Vagina (tissue), 2 donors: Measurements from ENCODE around the gene UBE2U. TPM values are rescaled to one million over a fixed set of nuclear protein-coding genes. Genes with fewer than 3 reads are reported as not detected.

Source experiments
- DNase-seq, 2 donors: peaks; one replicate each; pipeline ENCODE4 v3.0.0-alpha.2; 2017; ENCODE audit errors: extremely low spot score in 2 of 2
- H3K27ac ChIP-seq: fragments of 200-600 bp; sonication (generic); one replicate; pipeline ENCODE4 v1.5.1; 2019
- H3K27me3 ChIP-seq: fragments of 200-600 bp; sonication (generic); one replicate; pipeline ENCODE4 v1.5.1; 2019
- H3K36me3 ChIP-seq, 2 donors: fragments of 200-600 bp; sonication (generic); one replicate each; pipeline ENCODE4 v1.5.1; 2017 to 2019
- H3K4me1 ChIP-seq: fragments of 200-600 bp; sonication (generic); one replicate; pipeline ENCODE4 v1.5.1; 2019
- H3K4me3 ChIP-seq, 2 donors: fragments of 200-600 bp; sonication (generic); 1 replicate in 1 of 2; 2 replicates in 1 of 2; pipeline ENCODE4 v1.5.1; 2016 to 2019
- H3K9me3 ChIP-seq: fragments of 200-600 bp; sonication (generic); one replicate; pipeline ENCODE4 v1.5.1; 2019
- POLR2A ChIP-seq, 2 donors: fragments of 450-650 bp; IDR thresholded peaks; one replicate each; pipeline ENCODE4 v1.6.1; 2017; ENCODE audit warnings: antibody characterized with exemption in 2 of 2, mild to moderate bottlenecking in 2 of 2, moderate library complexity in 2 of 2
- POLR2AphosphoS5 ChIP-seq, 2 donors: sonication (generic); formaldehyde crosslinking; IDR thresholded peaks; one replicate each; pipeline ENCODE4 v1.9.0; 2017; ENCODE audit warnings: antibody characterized with exemption in 2 of 2, mild to moderate bottlenecking in 2 of 2, low read depth in 1 of 2; ENCODE audit not compliant: insufficient read depth in 1 of 2
- intact Hi-C: fragments of 100-400 bp; cut with DNase I; formaldehyde crosslinking; loops from one replicate; pipeline ENCODE4 v1.15.1; 2023
- total RNA-seq: library from RNA; depleted of rRNA; stranded (reverse); fragments of >200 nt; gene quantifications from one replicate; pipeline ENCODE4 v1.2.3, GENCODE V29; 2016
- TF ChIP-seq, protein P1 (sequence below), 3 experiments: fragments of 450-650 bp in 2 of 3; fragments of 200-600 bp in 1 of 3; sonication (generic) in 1 of 3; IDR thresholded peaks; one replicate each; pipeline ENCODE4 v1.5.1; 2017 to 2019; ENCODE audit warnings: antibody characterized with exemption in 3 of 3, mild to moderate bottlenecking in 2 of 3, moderate library complexity in 2 of 3

The UBE2U gene
- total RNA-seq, 1 donor from 2014 or later, result not detected

DNA sequence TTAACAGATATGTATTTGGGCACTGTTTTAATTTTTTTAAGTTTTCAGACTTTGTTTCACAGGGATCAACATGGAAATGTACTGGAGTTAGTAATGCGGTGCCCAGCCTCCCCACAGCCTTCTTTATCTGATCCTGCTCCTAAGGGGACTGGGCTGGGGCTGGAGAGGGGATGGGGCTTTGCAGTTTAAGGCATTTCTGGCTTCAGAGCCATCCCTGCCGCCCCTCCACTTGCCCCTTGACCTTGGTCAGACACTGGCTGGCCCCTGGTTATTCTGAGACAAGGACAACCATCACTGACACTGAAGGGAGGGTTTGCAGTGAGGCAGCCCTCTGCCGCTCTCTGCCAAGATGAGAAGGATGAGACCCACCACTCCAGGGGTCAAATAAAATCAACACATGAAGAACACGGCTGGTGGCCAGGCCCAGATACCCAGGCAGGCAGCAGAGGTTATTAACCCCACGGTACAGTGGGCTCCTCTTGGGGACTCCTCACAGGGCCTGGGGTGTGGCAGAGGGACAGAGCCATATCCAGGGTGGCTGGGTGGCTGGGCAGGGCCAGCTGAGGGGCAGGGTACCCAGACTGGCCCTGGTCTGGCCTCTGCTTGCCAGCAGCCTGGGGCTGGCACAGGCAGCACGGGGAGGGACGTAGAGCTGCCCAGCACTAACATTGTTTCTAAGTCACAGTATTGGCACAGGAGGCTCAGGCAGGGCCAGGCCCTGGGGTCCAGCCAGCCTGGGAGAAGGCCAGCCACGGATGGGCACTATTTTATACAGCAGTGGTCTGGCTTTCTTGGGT, 7.2 kb upstream of the UBE2U start:
- DNase-seq, result no peak

DNA sequence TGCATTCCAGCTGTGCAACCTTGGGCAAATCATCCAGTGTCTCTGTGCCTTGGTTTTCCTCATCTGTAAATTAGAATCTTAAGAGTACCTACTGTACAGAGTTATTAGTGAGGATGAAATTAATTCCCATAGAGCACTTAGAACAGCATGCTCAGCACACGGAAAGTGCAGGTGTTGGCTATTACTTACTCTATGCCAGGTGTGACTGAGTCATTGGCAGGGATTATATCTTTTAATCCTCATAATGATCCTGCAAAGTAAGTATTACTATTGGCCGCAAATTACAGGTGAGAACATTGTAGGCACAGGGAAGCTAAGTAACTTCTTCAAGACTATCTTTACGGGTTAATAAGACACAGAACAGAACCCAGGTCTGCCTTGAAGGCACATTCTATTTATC, 6.3 kb upstream of the UBE2U start:
- no peak for DNase-seq
- TF ChIP-seq, protein P1, sequence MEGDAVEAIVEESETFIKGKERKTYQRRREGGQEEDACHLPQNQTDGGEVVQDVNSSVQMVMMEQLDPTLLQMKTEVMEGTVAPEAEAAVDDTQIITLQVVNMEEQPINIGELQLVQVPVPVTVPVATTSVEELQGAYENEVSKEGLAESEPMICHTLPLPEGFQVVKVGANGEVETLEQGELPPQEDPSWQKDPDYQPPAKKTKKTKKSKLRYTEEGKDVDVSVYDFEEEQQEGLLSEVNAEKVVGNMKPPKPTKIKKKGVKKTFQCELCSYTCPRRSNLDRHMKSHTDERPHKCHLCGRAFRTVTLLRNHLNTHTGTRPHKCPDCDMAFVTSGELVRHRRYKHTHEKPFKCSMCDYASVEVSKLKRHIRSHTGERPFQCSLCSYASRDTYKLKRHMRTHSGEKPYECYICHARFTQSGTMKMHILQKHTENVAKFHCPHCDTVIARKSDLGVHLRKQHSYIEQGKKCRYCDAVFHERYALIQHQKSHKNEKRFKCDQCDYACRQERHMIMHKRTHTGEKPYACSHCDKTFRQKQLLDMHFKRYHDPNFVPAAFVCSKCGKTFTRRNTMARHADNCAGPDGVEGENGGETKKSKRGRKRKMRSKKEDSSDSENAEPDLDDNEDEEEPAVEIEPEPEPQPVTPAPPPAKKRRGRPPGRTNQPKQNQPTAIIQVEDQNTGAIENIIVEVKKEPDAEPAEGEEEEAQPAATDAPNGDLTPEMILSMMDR (IDR thresholded peaks at IDR 0.05), result no peak
- TF ChIP-seq POLR2AphosphoS5 (IDR thresholded peaks at IDR 0.05; ENCODE audit: insufficient read depth in 1 of 2, low read depth in 1 of 2) (no peak), POLR2A (IDR thresholded peaks at IDR 0.05) (no peak)
- intact Hi-C loops, result no loop called here
- no peaks in the 10 kb centered on the region for H3K9me3 ChIP-seq
- H3K27ac ChIP-seq, result no peak overlapping the region
- H3K4me3 ChIP-seq, result no peak overlapping the region
- H3K27me3 ChIP-seq, result no peaks in the 10 kb centered on the region
- no peaks in the 10 kb centered on the region for H3K36me3 ChIP-seq
- H3K4me1 ChIP-seq, result peaks cover 4% of the 10 kb centered on the region

More for the DNA sequence above, 7.2 kb upstream of the UBE2U start:
- no peaks in the 10 kb centered on the region for H3K9me3 ChIP-seq
- TF ChIP-seq POLR2A (IDR thresholded peaks at IDR 0.05) (no peak), POLR2AphosphoS5 (IDR thresholded peaks at IDR 0.05; ENCODE audit: insufficient read depth in 1 of 2, low read depth in 1 of 2) (no peak)
- TF ChIP-seq, protein P1 (IDR thresholded peaks at IDR 0.05), result no peak
- H3K27me3 ChIP-seq, result no peaks in the 10 kb centered on the region
- intact Hi-C loops, result no loop called here
- peaks cover 4% of the 10 kb centered on the region for H3K4me1 ChIP-seq
- no peaks in the 10 kb centered on the region for H3K36me3 ChIP-seq
- H3K27ac ChIP-seq, result no peak overlapping the region
- H3K4me3 ChIP-seq, result no peak overlapping the region

- no peak for DNase-seq
- no peaks in the 10 kb centered on the region for H3K36me3 ChIP-seq
- intact Hi-C loops, result no loop called here
Observed at GRCh38 chr1:64199154-64199553, 4.3 kb upstream of the UBE2U start.

DNA sequence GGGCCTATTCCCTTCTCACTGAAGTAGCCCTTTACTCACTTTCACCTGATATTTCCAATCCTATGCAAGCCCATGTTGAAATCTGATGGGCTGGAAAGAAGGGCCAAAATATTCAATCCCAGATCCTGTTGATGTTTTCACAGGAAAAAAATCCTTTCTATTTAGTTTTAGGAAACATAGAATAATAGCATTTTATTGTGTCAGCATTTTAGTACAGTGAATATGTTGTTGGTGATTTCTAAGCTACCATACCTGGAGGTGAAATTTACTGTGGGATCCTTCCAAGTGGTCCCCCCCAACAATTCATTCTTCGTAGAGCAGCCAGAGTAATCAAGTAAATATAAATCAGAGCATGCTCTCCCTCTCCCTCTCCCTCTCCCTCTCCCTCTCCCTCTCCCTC, 3.4 kb upstream of the UBE2U start:
- Histone ChIP-seq H3K9me3 (no peaks in the 10 kb centered on the region), H3K27ac (no peak overlapping the region), H3K4me1 (peaks cover 4% of the 10 kb centered on the region), H3K4me3 (no peak overlapping the region), H3K36me3 (no peaks in the 10 kb centered on the region), H3K27me3 (no peaks in the 10 kb centered on the region)
- DNase-seq, result no peak
- TF ChIP-seq POLR2AphosphoS5 (IDR thresholded peaks at IDR 0.05; ENCODE audit: insufficient read depth in 1 of 2, low read depth in 1 of 2) (no peak), POLR2A (IDR thresholded peaks at IDR 0.05) (no peak)
- TF ChIP-seq, protein P1 (IDR thresholded peaks at IDR 0.05), result no peak
- intact Hi-C loops, result no loop called here

More at GRCh38 chr1:64199154-64199553, 4.3 kb upstream of the UBE2U start:
- Histone ChIP-seq H3K27ac (no peak overlapping the region), H3K4me1 (peaks cover 4% of the 10 kb centered on the region), H3K27me3 (no peaks in the 10 kb centered on the region), H3K9me3 (no peaks in the 10 kb centered on the region), H3K4me3 (no peak overlapping the region)
- no peak for TF ChIP-seq POLR2AphosphoS5 (IDR thresholded peaks at IDR 0.05; ENCODE audit: insufficient read depth in 1 of 2, low read depth in 1 of 2)
- TF ChIP-seq, protein P1 (IDR thresholded peaks at IDR 0.05), result no peak
- TF ChIP-seq POLR2A (IDR thresholded peaks at IDR 0.05), result no peak

DNA sequence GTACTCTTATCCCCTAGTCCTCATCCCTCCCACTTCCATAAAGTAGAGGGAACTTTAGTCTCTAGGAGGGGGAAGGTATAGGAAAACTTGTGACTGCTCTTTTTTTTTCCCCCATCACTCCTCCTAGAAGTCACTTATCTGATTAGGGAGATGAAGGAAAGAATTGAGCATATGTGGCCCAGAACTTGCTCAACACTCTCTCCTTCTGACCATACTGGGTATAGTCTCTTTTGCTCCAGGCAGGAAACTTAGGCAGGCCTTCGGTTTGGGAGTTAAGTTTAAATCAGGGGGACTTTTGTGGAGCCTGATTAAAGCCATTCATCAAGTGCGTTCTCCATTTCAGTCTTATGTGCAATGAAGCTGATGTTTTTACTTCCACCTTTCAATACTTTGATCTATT, 5.8 kb downstream of the UBE2U start:
- TF ChIP-seq, protein P1 (IDR thresholded peaks at IDR 0.05), result no peak
- TF ChIP-seq POLR2A (IDR thresholded peaks at IDR 0.05) (no peak), POLR2AphosphoS5 (IDR thresholded peaks at IDR 0.05; ENCODE audit: insufficient read depth in 1 of 2, low read depth in 1 of 2) (no peak)
- Histone ChIP-seq H3K36me3 (no peaks in the 10 kb centered on the region), H3K4me3 (no peak overlapping the region)

More for the DNA sequence above, 5.8 kb downstream of the UBE2U start:
- H3K27me3 ChIP-seq, result no peaks in the 10 kb centered on the region
- no peaks in the 10 kb centered on the region for H3K9me3 ChIP-seq
- DNase-seq, result no peak
- intact Hi-C loops, result no loop called here
- no peaks in the 10 kb centered on the region for H3K4me1 ChIP-seq
- H3K27ac ChIP-seq, result no peak overlapping the region
